A549 (cell line): ENCODE results near the gene ZBTB8OS.

Experiments
- BCL3 ChIP-seq: fragments of >200 bp; sonication (Bioruptor Twin); formaldehyde crosslinking; IDR thresholded peaks from 3 replicates; pipeline ENCODE4 v1.6.1; 2016
- CBX2 ChIP-seq: fragments of 200-600 bp; sonication (generic); IDR thresholded peaks from 2 replicates; pipeline ENCODE4 v1.6.1; 2016; ENCODE audit warnings: low read depth, mild to moderate bottlenecking, borderline replicate concordance
- CTCF ChIP-seq: fragments of >200 bp; sonication (Bioruptor Twin); formaldehyde crosslinking; IDR thresholded peaks from 3 replicates; pipeline ENCODE4 v1.5.1; 2016
- E2F6 ChIP-seq: IDR thresholded peaks from 2 replicates; pipeline ENCODE4 v1.6.1; 2012; ENCODE audit warnings: low read depth, borderline replicate concordance
- EP300 ChIP-seq, 2 experiments: fragments of >200 bp; sonication (Bioruptor Twin); formaldehyde crosslinking; IDR thresholded peaks; 2 replicates in 1 of 2; 3 replicates in 1 of 2; pipeline ENCODE4 v1.6.1; 2016 to 2017
- ESRRA ChIP-seq: fragments of 150-350 bp; IDR thresholded peaks from 2 replicates; pipeline ENCODE4 v1.6.1; 2014; ENCODE audit warnings: mild to moderate bottlenecking, low read length, borderline replicate concordance
- HMGXB4 ChIP-seq: fragments of 250-450 bp; sonication (Bioruptor Pico); IDR thresholded peaks from 2 replicates; pipeline ENCODE4 v1.5.0; 2021; ENCODE audit warnings: mild to moderate bottlenecking, moderate library complexity, borderline replicate concordance
- JUNB ChIP-seq: fragments of >200 bp; sonication (Bioruptor Twin); formaldehyde crosslinking; IDR thresholded peaks from 2 replicates; pipeline ENCODE4 v1.6.1; 2016
- MAX ChIP-seq: IDR thresholded peaks from 2 replicates; pipeline ENCODE4 v1.6.1; 2012
- MAZ ChIP-seq: fragments of 150-350 bp; IDR thresholded peaks from 2 replicates; pipeline ENCODE4 v1.6.1; 2014; ENCODE audit warnings: antibody characterized with exemption, low read depth, low read length, borderline replicate concordance
- POLR2A ChIP-seq: IDR thresholded peaks from 2 replicates; pipeline ENCODE4 v1.6.1; 2012; ENCODE audit warnings: mild to moderate bottlenecking, low read length
- TP53 ChIP-seq: fragments of 250-450 bp; sonication (Bioruptor Pico); IDR thresholded peaks from 2 replicates; pipeline ENCODE4 v1.5.0; 2021; ENCODE audit warnings: mild to moderate bottlenecking, moderate library complexity
- ZC3H11A ChIP-seq: fragments of 450-650 bp; IDR thresholded peaks from 2 replicates; pipeline ENCODE4 v1.6.1; 2014; ENCODE audit warnings: antibody characterized with exemption, mild to moderate bottlenecking

GRCh38 chr1:32676945-32677344 lies 26.6 kb upstream of the ZBTB8OS start:
- TF ChIP-seq CTCF = no peak
- TF ChIP-seq POLR2A = no peak
- no peak for TF ChIP-seq JUNB
- TF ChIP-seq MAX = no peak
- no peak for TF ChIP-seq EP300 (IDR thresholded peaks at IDR 0.05)
- no peak for TF ChIP-seq HMGXB4 (CRISPR knock-in tag)
- no peak for TF ChIP-seq CBX2
- TF ChIP-seq ZC3H11A = no peak
- TF ChIP-seq BCL3 = no peak
- no peak for TF ChIP-seq MAZ
- no peak for TF ChIP-seq ESRRA
- TF ChIP-seq E2F6 = no peak
- no peak for TF ChIP-seq TP53 (CRISPR knock-in tag)
